HG03520 (cell line): ENCODE data around the gene IGLL5.
"Not testable (repeated sequence)": the region's sequence is repeated elsewhere in the genome, so short reads cannot be mapped to it uniquely, and the experiment has no call there.

Experiments used
- ATAC-seq: cut with Tn5 transposase; IDR thresholded peaks from one replicate; pipeline ENCODE4 v1.9.1; 2021; ENCODE audit warnings: mild to moderate bottlenecking, moderate library complexity; ENCODE audit not compliant: unreplicated experiment

Gene IGLL5

GRCh38 chr22:22898411-22898950, 10.9 kb downstream of the IGLL5 start:
- not testable (repeated sequence) for ATAC-seq

GRCh38 chr22:22899342-22900080, 11.9 kb downstream of the IGLL5 start:
- ATAC-seq = not testable (repeated sequence)

- not testable (repeated sequence) for ATAC-seq
Observed at GRCh38 chr22:22900527-22901205, 13.1 kb downstream of the IGLL5 start.

- ATAC-seq = no peak
Observed at GRCh38 chr22:22901578-22902218, 14.1 kb downstream of the IGLL5 start.

- no peak for ATAC-seq
Observed at GRCh38 chr22:22902247-22903001, 14.8 kb downstream of the IGLL5 start.

- no peak for ATAC-seq
Observed at GRCh38 chr22:22903355-22903777, 15.8 kb downstream of the IGLL5 start.

- ATAC-seq = not testable (repeated sequence)
Observed at GRCh38 chr22:22903781-22904192, 16.2 kb downstream of the IGLL5 start.

- not testable (repeated sequence) for ATAC-seq
Observed at GRCh38 chr22:22904736-22905135, 17.1 kb downstream of the IGLL5 start.

- not testable (repeated sequence) for ATAC-seq
Observed at GRCh38 chr22:22906391-22906790, 18.8 kb downstream of the IGLL5 start.

GRCh38 chr22:22906907-22907550, 19.4 kb downstream of the IGLL5 start:
- ATAC-seq = no peak

- no peak for ATAC-seq
Observed at GRCh38 chr22:22907551-22908494, 20.2 kb downstream of the IGLL5 start.

GRCh38 chr22:22908495-22908861, 20.9 kb downstream of the IGLL5 start:
- no peak for ATAC-seq

GRCh38 chr22:22908941-22909604, 21.5 kb downstream of the IGLL5 start:
- no peak for ATAC-seq

- ATAC-seq = no peak
Observed at GRCh38 chr22:22909605-22910271, 22.1 kb downstream of the IGLL5 start.

- no peak for ATAC-seq
Observed at GRCh38 chr22:22910272-22911240, 22.9 kb downstream of the IGLL5 start.

GRCh38 chr22:22911327-22912134, 23.9 kb downstream of the IGLL5 start:
- ATAC-seq = no peak
